GM12878 (cell line): Measurements from ENCODE around the gene TRPV5. TPM values are rescaled to one million over a fixed set of nuclear protein-coding genes. Genes with fewer than 3 reads are reported as not detected.

Experiments used
- ATAC-seq: fragments of 200-7000 bp; cut with Tn5 transposase; 3 replicates; pipeline ENCODE4 v1.9.1; 2020; ENCODE audit warnings: mild to moderate bottlenecking, moderate library complexity
- BruUV-seq: library from RNA; stranded (reverse); fragments of 400-500 nt; replicated peaks from 2 replicates; lab custom pipeline; 2021; lab: Mats Ljungman, UMichigan
- CTCF ChIA-PET: fragments of 300-600 bp; sonication (Branson Sonifier 250); formaldehyde crosslinking; extraction: SDS; loops from one replicate; lab custom pipeline; 2021; ENCODE audit warnings: inconsistent platforms; lab: Yijun Ruan, JAX
- POLR2A ChIA-PET: fragments of 350-600 bp; formaldehyde crosslinking; extraction: SDS; loops from one replicate; lab custom pipeline; 2021; ENCODE audit warnings: inconsistent platforms; lab: Charles Lee
- RAD21 ChIA-PET: fragments of 300-600 bp; sonication (Branson Sonifier 250); formaldehyde crosslinking; loops from one replicate; lab custom pipeline; 2023; ENCODE audit warnings: antibody characterized with exemption; ENCODE audit not compliant: unreplicated experiment; lab: Charles Lee
- SMC1A ChIA-PET: fragments of 300-600 bp; sonication (Branson Sonifier 250); formaldehyde crosslinking; loops from one replicate; lab custom pipeline; 2023; ENCODE audit not compliant: unreplicated experiment, uncharacterized antibody; lab: Charles Lee
- DNase-seq: peaks from one replicate; pipeline ENCODE4 v3.0.0-alpha.2; 2011; ENCODE audit warnings: low read depth, low spot score
- FAIRE-seq: peaks from 3 replicates; lab custom pipeline; 2011; peaks lifted over from hg19 to GRCh38; lab: Jason Lieb, UNC
- H2AFZ ChIP-seq: 2 replicates; pipeline ENCODE4 v1.6.0; 2011; ENCODE audit warnings: low read depth, low read length, control low read depth; ENCODE audit not compliant: control insufficient read depth
- H3K27ac ChIP-seq: 2 replicates; pipeline ENCODE4 v1.5.1; 2011; ENCODE audit warnings: control low read depth; ENCODE audit not compliant: control insufficient read depth, insufficient read depth
- H3K27me3 ChIP-seq, 2 experiments: replicated peaks in 1 of 2; 2 replicates each; pipeline versions ENCODE4 v1.6.0 to v1.6.1; 2011; ENCODE audit warnings: low read length in 1 of 2; ENCODE audit not compliant: control insufficient read depth in 2 of 2, insufficient read depth in 2 of 2
- H3K36me3 ChIP-seq, 2 experiments: 2 replicates each; pipeline ENCODE4 v1.5.1; 2011; ENCODE audit warnings: low read length in 1 of 2; ENCODE audit not compliant: control insufficient read depth in 2 of 2, insufficient read depth in 2 of 2
- H3K4me1 ChIP-seq: 2 replicates; pipeline ENCODE4 v1.6.1; 2011; ENCODE audit warnings: mild to moderate bottlenecking, low read length, moderate library complexity, mixed read lengths; ENCODE audit not compliant: control insufficient read depth, insufficient read depth
- H3K4me2 ChIP-seq: 2 replicates; pipeline ENCODE4 v1.6.0; 2011; ENCODE audit warnings: control low read depth; ENCODE audit not compliant: control insufficient read depth, insufficient read depth
- H3K4me3 ChIP-seq: fragments of 200-600 bp; sonication (generic); 2 replicates; pipeline ENCODE4 v1.5.1; 2016
- H3K79me2 ChIP-seq: 2 replicates; pipeline ENCODE4 v1.6.0; 2011; ENCODE audit warnings: low read length; ENCODE audit not compliant: control insufficient read depth, insufficient read depth
- H3K9ac ChIP-seq: 2 replicates; pipeline ENCODE4 v1.8.0; 2011; ENCODE audit warnings: low read length, control low read depth, mixed read lengths; ENCODE audit not compliant: control insufficient read depth, insufficient read depth
- H3K9me3 ChIP-seq: replicated peaks from 3 replicates; pipeline ENCODE4 v1.5.1; 2011; ENCODE audit warnings: mild to moderate bottlenecking, low read length; ENCODE audit not compliant: control insufficient read depth, insufficient read depth
- H4K20me1 ChIP-seq: 2 replicates; pipeline ENCODE4 v1.6.0; 2011; ENCODE audit not compliant: control insufficient read depth, insufficient read depth
- CHD2 ChIP-seq: IDR thresholded peaks from 2 replicates; pipeline ENCODE4 v1.6.1; 2011; ENCODE audit warnings: low read depth, low read length, improper control_type of control experiment, borderline replicate concordance
- IKZF1 ChIP-seq: fragments of 450-650 bp; conservative IDR thresholded peaks from 2 replicates; pipeline ENCODE4 v1.6.1; 2017; ENCODE audit warnings: antibody characterized with exemption, mild to moderate bottlenecking
- RAD21 ChIP-seq: IDR thresholded peaks from 2 replicates; pipeline ENCODE4 v1.6.1; 2011; ENCODE audit warnings: mild to moderate bottlenecking, low read depth, low read length, moderate library complexity; ENCODE audit not compliant: insufficient read depth
- SMC3 ChIP-seq: IDR thresholded peaks from 2 replicates; pipeline ENCODE4 v1.6.1; 2011; ENCODE audit warnings: low read length, improper control_type of control experiment, borderline replicate concordance
- ZNF384 ChIP-seq: IDR thresholded peaks from 2 replicates; pipeline ENCODE4 v1.6.1; 2012; ENCODE audit warnings: low read depth, mild to moderate bottlenecking, low read length, improper control_type of control experiment, borderline replicate concordance
- WGBS: methylation state at CpG from one replicate; pipeline ENCODE4 v1.1.6; 2016; ENCODE audit warnings: low lambda C conversion rate; ENCODE audit not compliant: insufficient replicate concordance, insufficient coverage; ENCODE audit errors: missing lambda C conversion rate; 5-methylcytosine and 5-hydroxymethylcytosine counted together
- in situ Hi-C: fragments of 300-500 bp; cut with MboI; formaldehyde crosslinking; loops from 9 replicates; pipeline ENCODE4 v1.14.3; 2018; ENCODE audit warnings: mixed read lengths
- intact Hi-C: fragments of 100-400 bp; cut with micrococcal nuclease; formaldehyde crosslinking; loops from one replicate; pipeline ENCODE4 v1.14.2; 2022; ENCODE audit not compliant: unreplicated experiment
- polyA plus RNA-seq, 11 experiments: library from polyadenylated mRNA; depleted of rRNA in 4 of 11; unstranded in 6 of 11; stranded (reverse) in 5 of 11; fragments of >200 nt; fragmentation: Nextera tagmentation in 4 of 11; fragmentation: Illumina TruSeq in 1 of 11; extraction: Ambion mirVana in 4 of 11; extraction: Trizol in 1 of 11; gene quantifications; 1 replicate in 1 of 11; 2 replicates in 10 of 11; pipeline versions ENCODE4 v1.2.1 to v1.2.3, GENCODE V29; 2011 to 2016; ENCODE audit warnings: inconsistent platforms in 2 of 11, missing spikeins in 2 of 11, low read depth in 1 of 11
- total RNA-seq, 4 experiments: library from RNA; depleted of rRNA in 3 of 4; stranded (reverse); fragments of >200 nt in 3 of 4; fragmentation: Illumina TruSeq in 1 of 4; extraction: Trizol in 1 of 4; gene quantifications; 2 replicates each; pipeline versions ENCODE4 v1.2.1 to v1.2.3, GENCODE V29; 2013 to 2021
- TF ChIP-seq, protein P1 (sequence below): fragments of 450-650 bp; IDR thresholded peaks from 2 replicates; pipeline ENCODE4 v1.6.1; 2017; ENCODE audit warnings: mild to moderate bottlenecking, moderate library complexity
- TF ChIP-seq, protein P2 (sequence below), 3 experiments: IDR thresholded peaks in 2 of 3; conservative IDR thresholded peaks in 1 of 3; 2 replicates each; pipeline ENCODE4 v1.5.1; 2011; ENCODE audit warnings: low read depth in 3 of 3, low read length in 3 of 3, mild to moderate bottlenecking in 3 of 3, control low read depth in 2 of 3, moderate library complexity in 2 of 3, inconsistent platforms in 1 of 3, mixed read lengths in 1 of 3; ENCODE audit not compliant: control insufficient read depth in 2 of 3, insufficient read depth in 1 of 3; ENCODE audit errors: extremely low read depth in 1 of 3

Gene TRPV5
- total and polyA plus RNA-seq, 10 of the 15 experiments (the other 5 are each of a cell fraction or from before 2014, with no cell fraction given), result not detected

DNA sequence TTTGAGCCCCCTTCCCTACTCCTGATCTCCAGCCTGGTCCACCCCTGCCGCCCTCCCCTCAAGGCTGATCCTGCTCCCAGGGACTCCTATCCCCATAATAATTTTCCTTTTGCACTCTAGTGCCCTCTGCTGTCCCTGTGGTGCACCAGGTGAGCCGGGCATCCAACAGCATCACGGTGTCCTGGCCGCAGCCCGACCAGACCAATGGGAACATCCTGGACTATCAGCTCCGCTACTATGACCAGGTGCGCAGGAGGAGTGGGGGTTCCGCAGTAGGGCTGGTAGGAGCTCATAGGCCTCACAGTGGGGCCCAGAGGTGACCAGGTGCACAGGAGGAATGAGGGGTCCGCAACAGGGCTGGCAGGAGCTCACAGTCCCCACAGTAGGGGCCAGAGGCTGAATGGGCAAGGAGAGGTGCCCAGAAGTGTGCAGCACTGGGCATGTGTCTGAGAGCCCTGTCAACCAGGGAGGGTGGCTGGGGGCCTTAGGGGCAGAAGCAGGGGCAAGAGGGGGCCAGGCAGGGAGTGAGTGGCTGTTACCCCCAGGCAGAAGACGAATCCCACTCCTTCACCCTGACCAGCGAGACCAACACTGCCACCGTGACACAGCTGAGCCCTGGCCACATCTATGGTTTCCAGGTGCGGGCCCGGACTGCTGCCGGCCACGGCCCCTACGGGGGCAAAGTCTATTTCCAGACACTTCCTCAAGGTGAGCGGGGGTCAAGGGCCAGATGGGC lies 67.0 kb downstream of the TRPV5 start:
- in situ Hi-C loops, result no loop called here
- Histone ChIP-seq H3K4me1 (no peaks in the 10 kb centered on the region), H3K9me3 (no peaks in the 10 kb centered on the region)
- ATAC-seq, result peak; percentile 68
- no TSS peak for BruUV-seq
- TF ChIP-seq IKZF1, result peak; percentile 41; the same call in 1 of the 2 replicates
- no peak for TF ChIP-seq CHD2
- TF ChIP-seq, protein P1, sequence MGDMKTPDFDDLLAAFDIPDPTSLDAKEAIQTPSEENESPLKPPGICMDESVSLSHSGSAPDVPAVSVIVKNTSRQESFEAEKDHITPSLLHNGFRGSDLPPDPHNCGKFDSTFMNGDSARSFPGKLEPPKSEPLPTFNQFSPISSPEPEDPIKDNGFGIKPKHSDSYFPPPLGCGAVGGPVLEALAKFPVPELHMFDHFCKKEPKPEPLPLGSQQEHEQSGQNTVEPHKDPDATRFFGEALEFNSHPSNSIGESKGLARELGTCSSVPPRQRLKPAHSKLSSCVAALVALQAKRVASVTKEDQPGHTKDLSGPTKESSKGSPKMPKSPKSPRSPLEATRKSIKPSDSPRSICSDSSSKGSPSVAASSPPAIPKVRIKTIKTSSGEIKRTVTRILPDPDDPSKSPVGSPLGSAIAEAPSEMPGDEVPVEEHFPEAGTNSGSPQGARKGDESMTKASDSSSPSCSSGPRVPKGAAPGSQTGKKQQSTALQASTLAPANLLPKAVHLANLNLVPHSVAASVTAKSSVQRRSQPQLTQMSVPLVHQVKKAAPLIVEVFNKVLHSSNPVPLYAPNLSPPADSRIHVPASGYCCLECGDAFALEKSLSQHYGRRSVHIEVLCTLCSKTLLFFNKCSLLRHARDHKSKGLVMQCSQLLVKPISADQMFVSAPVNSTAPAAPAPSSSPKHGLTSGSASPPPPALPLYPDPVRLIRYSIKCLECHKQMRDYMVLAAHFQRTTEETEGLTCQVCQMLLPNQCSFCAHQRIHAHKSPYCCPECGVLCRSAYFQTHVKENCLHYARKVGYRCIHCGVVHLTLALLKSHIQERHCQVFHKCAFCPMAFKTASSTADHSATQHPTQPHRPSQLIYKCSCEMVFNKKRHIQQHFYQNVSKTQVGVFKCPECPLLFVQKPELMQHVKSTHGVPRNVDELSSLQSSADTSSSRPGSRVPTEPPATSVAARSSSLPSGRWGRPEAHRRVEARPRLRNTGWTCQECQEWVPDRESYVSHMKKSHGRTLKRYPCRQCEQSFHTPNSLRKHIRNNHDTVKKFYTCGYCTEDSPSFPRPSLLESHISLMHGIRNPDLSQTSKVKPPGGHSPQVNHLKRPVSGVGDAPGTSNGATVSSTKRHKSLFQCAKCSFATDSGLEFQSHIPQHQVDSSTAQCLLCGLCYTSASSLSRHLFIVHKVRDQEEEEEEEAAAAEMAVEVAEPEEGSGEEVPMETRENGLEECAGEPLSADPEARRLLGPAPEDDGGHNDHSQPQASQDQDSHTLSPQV, result no peak
- peak; percentile 61; the same call in 1 of the 2 replicates for TF ChIP-seq SMC3
- peak; percentile 44; the same call in 1 of the 2 replicates for TF ChIP-seq RAD21
- TF ChIP-seq, protein P2, sequence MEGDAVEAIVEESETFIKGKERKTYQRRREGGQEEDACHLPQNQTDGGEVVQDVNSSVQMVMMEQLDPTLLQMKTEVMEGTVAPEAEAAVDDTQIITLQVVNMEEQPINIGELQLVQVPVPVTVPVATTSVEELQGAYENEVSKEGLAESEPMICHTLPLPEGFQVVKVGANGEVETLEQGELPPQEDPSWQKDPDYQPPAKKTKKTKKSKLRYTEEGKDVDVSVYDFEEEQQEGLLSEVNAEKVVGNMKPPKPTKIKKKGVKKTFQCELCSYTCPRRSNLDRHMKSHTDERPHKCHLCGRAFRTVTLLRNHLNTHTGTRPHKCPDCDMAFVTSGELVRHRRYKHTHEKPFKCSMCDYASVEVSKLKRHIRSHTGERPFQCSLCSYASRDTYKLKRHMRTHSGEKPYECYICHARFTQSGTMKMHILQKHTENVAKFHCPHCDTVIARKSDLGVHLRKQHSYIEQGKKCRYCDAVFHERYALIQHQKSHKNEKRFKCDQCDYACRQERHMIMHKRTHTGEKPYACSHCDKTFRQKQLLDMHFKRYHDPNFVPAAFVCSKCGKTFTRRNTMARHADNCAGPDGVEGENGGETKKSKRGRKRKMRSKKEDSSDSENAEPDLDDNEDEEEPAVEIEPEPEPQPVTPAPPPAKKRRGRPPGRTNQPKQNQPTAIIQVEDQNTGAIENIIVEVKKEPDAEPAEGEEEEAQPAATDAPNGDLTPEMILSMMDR (IDR thresholded peaks at IDR 0.05 in 2 of 3, conservative IDR thresholded peaks at IDR 0.05 in 1 of 3; ENCODE audit: control insufficient read depth in 2 of 3, extremely low read depth in 1 of 3, insufficient read depth in 1 of 3, low read depth in 3 of 3, low read length in 3 of 3), result peak; percentile 43 to 64 (median 60); a peak in 5 of 6 replicates
- no peak for TF ChIP-seq ZNF384
- TF ChIP-seq, all 136 proteins: peak for 4
- DNase-seq, result no peak
- H2AFZ ChIP-seq, result no peak overlapping the region
- intact Hi-C loops, result loop anchor here (1.0 kb wide), 1 partner anchor 234 kb away; no protein-coding TSS in a partner anchor
- no peaks in the 10 kb centered on the region for H3K27me3 ChIP-seq
- H3K4me2 ChIP-seq, result no peak overlapping the region
- ChIA-PET POLR2A (no interaction called here), SMC1A (interaction anchor here (0.9 to 2.5 kb wide), 9 partner anchors 38 to 196 kb away, joined by 3 to 10 read pairs (median 3); no protein-coding TSS in a partner anchor), CTCF (interaction anchor here (0.7 to 2.0 kb wide), 18 partner anchors 10 to 332 kb away, joined by 3 to 11 read pairs (median 3); no protein-coding TSS in a partner anchor), RAD21 (interaction anchor here (0.8 to 2.5 kb wide), 7 partner anchors 12 to 234 kb away, joined by 3 to 23 read pairs (median 9); partner anchors contain the start of gene EPHB6)
- no peaks in the 10 kb centered on the region for H3K36me3 ChIP-seq
- 36% methylated on average over 18 of the region's 18 CpGs for WGBS
- H3K9ac ChIP-seq, result no peak overlapping the region
- no peaks in the 10 kb centered on the region for H3K79me2 ChIP-seq
- H3K27ac ChIP-seq, result no peak overlapping the region
- no peak overlapping the region for H3K4me3 ChIP-seq
- no peak for FAIRE-seq
- H4K20me1 ChIP-seq, result no peaks in the 10 kb centered on the region
